GM21576 (cell line): ENCODE results near the gene ZFP36L2.

Source experiments
- ATAC-seq: cut with Tn5 transposase; IDR thresholded peaks from one replicate; pipeline ENCODE4 v1.9.1; 2021; ENCODE audit warnings: mild to moderate bottlenecking, moderate library complexity; ENCODE audit not compliant: unreplicated experiment

ZFP36L2 gene

DNA sequence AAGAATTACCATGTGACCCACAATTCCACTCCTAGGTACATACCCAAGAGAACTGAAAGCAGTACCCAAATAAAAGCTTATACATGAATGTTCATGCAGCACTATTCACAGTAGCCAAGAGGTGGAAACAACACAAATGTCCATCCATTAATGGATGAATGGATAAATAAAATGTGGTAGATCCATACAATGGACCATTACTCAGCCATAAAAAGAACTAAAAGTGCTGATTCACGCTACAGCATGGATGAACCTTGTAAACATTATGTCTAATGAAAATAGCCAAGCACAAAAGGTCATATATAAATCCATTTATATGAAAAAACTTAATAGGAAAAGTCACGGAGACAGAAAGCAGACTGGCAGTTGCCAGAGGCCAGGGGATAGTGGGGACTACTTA, 23.6 kb upstream of the ZFP36L2 start:
- ATAC-seq: no peak

DNA sequence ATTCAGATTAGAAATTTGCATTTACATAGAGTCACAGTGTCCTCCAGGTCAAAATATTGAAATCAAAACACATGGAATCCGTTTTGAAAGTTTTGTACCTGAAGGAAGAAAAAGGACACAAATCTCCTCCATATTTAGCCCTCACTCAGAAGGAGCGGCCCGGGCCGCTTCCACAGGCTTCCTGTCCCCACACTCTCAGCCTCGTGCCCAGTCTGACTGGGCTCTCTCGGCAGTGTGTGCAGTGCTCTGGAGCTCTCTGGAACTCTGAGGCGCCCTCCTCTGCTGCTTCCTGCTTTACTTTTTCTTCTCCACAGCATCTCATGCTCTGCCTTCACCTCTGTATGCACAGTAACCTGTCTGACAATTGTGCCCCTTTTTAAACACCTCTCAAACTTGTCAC, 22.2 kb upstream of the ZFP36L2 start:
- no peak for ATAC-seq

DNA sequence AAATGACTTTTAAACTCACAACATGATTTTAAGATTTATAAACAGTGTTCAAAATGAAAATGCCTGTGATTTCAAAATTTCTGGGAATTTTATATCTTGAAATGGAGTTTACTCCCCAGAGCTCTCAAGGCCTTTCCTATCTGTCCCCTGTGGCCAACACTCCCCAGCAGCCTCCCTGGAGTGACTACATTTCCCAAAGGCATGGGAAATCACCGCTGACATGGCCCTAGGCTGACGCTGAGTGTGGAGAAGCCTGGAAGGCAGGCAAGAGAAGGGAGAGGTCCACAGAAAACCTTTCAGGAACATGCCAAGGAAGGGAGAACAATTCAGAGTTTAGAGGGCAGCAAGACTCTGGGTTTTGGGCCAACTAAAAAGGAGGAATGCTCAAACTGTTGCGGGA, 20.2 kb upstream of the ZFP36L2 start:
- ATAC-seq: no peak

DNA sequence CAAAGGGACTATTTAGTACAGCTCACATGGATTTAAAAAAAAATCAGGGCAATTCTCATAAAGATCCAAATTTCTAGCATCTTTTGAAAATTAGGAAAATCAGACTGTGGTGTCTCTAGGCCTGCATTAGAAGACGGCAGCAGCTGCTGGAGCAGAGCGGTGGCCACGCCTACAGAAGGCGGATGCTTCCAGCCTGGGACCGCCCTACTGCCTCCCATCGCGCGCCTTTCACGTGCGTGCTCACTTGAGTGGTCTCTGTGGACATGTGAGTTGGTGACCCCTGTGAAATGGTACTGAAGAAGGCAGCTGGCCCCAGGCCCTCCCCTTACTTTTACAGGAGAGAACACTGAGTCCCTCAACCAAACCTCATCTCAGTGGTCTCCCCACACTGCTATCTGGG, 15.2 kb upstream of the ZFP36L2 start:
- no peak for ATAC-seq

DNA sequence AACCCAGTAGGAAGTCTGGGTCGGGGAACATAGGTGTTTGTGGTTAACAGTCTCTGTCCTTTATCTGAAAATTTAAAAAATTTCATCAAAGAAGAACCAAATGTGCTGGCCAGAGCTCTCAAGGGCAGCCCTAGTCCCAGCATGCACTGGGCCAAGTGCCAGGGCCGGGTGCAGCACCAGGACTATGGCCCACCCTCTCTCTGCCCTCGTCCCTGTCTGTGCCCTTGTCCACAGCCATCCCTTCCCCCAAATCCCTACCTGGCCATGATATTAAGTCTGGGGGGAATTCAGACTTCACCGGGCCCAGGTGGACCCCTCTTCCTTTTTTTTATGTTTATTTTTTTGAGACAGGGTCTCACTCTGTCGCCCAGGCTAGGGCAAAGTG, 14.4 kb upstream of the ZFP36L2 start:
- ATAC-seq: no peak

DNA sequence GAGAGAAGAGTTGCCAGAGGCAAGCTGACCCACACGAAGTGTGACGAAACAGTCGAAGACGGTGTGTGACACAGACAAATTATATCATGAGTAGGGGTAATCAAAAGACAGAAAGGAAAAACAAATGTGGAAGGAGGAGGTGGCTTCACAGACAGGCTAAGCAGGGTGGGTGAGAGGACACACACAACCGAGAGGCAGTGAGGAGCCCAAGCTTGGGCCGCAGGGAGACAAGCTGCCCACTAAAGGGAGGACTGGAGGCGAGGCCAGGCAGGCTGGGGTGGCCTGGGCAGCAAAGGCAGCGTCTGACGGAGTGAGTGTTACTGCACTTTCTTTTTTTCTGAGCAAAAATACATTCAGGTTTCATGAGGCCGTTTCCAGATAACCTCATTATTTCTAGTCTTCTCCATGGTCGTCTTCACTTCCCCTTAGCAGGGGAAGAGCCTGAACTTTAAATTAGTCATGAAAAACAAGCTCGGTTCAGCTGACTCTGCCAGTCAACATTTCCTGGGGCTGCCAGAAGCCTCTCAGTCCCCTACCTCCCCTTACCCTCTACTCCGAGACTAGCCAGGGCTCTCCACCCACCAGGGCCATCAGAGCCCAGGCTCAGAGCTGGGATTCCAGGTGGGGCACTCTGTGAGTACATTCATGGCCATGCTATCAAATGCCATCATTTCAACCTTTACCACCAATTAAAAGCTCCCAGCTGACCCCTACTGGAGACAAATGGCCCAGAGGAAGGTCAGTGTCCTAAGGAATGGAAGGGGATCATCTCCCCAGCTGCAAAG, 13.8 kb upstream of the ZFP36L2 start:
- ATAC-seq: peak; percentile 56

DNA sequence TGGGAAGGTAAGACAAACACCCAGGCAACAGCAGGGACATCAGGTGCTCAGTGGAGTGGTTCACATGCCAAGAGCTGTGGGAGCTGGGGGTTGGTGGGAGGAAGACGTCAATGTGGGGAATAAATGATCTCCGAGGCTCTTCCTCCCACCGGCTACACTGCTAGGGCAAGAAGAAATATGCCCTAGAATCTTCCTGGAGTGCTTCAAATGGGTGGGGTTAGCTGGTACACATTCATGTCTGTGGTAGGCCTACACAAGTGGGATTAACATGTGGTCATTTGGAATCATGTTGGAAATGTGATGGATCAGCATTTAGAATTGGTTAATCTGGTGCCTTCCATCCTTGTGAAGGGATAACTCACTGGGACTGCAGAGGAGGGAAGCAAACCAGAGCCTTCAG, 12.4 kb upstream of the ZFP36L2 start:
- ATAC-seq: no peak

DNA sequence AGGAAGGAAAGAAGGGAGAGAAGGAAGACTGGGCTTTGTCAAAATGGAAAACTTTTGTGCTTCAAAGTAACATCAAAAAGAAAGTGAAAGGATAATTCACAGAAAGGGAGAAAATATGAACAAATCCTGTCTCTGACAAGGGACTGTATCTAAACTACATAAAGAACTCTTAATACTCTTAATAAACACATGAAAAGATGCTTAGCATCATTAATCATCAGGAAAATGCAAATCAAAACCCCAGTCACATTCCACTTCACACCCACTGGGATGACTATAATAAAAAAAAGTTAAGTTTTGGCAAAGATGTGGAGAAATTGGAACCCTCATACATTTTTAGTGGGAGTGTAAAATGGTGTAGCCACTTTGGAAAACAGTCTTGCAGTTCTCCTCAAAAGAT, 11.8 kb upstream of the ZFP36L2 start:
- ATAC-seq: no peak

DNA sequence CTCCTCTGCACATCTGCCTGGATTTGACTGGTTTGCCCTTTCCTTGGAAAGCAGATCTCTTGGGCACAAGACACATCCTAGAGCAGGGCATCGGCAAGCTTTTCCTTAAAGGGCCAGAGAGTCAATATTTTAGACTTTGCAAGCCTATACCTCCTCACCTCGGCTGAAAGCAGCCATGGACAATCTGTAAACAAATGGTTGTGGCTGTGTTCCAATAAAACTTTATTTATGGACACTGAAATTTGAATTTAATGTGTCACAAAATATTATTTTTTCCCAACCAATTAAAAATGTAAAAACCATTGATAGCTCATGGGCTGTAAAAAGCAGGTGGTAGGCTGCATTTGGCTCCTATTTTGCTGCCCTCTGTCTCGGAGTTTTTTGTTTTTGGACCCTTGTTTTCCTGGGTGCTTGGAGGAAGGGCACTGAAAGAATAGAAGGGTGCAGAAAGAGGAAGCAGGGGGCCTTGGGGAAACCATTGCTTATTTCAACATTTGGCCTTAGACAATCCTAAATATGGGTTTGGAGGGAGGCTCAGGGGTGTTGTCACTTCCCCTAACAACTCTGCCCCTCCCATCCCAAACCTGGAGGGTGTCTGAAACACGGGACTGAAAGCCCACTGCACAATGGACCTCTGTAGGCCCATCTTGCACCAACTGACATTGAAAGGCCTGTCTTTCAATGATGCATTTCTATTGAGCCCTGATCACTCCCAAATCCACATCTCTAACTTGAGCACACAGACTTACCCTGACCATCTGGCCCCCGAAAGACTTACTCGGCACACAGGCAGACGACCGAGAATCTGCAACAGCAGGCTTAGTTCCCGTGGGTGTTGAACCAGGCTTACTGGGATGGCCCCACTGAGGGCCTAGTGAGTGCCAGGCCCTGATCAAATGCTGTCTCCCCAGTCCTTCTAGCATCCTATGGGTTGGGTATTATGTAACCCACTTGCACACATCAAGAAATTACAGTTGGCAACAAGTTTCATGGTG, 7.1 kb upstream of the ZFP36L2 start:
- no peak for ATAC-seq

DNA sequence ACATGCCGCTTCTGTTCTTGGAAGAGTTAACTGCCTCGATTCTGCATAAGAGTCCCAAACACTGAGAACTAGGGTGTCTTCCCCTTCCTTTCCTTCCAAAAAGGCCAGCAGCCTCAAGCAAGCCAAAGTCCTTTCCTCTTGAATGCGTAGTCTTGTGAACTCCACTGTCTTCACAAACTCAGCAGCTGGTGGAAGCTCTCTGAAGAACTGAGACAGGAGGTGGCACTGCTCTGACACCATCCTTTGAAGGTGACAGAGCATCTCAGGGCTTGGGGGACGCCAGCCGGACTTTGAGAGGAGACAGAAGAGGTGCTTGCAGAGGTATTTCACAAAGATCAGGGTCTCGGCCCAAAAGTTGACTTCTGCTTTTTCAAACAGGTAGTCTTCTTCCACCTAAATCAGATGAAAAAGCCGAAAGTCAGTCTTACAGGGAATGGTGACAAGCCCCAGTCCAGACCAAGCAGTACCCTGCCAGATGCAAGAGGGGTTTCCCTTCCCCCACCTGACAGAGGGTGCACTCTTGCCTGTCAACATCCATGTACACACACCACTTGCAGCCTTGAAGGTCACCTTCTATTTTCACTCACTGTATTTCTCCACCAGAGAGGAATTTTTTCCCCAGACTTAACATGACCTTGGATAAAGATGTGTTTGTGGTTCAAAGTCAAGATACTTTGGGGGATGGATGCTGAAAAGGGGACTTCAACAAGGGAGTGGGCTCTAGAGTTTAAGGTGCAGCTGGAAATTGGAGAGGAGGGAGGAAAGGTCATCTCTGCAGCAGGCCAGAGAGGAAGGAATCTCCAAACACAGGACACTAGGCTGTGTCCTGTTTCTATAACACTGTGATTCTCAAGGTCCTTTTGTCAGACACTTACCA, 4.8 kb upstream of the ZFP36L2 start:
- no peak for ATAC-seq

DNA sequence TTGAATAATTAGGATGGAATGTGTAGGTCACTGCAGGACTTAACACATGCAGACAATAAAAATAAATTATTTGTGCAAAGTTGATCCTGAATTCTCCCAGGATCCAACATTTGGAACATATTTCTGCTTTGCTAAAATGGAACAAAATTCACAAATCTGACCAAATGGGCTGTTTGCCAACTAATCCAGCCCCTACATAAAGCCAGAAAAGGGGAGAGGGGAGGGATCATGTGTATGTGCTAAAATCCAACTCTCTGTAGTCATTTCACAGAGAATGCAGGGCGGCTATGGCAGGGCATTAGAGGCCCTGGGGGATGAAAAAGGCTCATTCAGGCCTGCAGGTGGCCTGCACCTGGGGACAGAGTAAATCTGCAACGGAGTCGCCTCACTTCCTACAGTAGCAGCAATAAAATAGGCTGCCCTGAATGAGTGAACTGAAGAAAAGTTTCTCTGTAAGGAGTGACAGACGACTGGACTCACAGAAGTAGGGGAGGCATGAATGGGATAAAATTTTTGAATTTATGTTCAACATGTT, 4.0 kb upstream of the ZFP36L2 start:
- ATAC-seq: no peak

DNA sequence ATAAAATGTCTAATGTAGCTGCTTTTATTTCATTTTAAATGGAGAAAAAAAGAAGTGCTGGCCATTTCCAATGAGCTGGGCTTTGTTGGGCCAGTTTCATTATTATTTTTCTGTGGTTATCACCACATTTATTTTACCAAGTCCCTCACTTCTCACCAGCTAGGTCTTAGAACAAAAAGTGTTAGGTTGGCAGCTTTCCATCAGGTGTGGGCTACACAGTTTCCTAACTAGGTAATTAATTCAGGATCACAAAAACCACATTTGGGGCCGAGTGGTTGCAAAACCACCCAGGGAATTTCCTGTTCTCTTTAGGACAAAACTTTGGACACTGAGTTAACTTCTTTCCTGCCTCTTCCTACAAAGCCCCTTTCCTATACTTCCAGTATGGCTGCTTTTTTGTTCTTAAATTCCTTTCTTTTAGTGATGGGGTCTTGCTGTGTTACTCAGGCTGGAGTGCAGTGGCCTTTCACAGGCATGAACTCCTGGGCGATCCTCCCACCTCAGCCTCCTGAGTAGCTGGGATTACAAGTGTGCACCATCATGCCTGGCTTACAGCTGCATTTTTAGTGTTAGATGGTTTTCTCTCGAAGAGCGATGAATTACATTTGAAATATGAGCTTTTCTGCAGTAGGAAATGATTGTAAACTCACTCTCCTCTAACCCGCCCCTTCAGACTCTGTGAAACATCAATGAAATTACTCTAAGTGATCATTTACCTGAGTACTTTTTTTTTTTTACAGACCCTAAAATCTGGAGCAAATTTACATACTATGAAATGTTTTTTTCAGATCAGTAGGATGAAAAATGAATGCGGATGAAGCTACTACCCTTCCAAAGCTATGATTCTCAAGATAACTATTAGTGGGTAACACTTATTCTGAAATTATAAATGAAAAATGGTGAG, 2.6 kb upstream of the ZFP36L2 start:
- no peak for ATAC-seq

DNA sequence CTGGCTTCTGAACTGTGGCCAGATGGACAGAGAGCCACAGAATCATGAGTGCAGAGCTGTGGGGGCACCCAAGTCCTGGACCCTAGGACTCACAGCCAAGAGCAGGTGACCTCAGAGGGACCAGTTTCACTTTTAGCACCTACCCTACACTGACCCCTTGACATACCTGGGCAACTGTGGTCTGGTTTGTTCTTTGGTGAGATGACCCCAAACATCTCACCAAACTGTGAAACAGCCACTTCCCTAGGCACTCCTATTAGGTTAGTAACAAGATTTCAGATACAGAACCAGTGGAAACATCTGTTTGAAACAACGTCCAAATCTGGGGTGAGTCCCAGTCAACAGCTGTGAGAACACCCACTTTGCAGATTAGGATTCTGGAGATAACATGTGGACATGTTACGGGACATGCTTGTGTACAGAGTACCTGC, 1.9 kb upstream of the ZFP36L2 start:
- ATAC-seq: no peak

DNA sequence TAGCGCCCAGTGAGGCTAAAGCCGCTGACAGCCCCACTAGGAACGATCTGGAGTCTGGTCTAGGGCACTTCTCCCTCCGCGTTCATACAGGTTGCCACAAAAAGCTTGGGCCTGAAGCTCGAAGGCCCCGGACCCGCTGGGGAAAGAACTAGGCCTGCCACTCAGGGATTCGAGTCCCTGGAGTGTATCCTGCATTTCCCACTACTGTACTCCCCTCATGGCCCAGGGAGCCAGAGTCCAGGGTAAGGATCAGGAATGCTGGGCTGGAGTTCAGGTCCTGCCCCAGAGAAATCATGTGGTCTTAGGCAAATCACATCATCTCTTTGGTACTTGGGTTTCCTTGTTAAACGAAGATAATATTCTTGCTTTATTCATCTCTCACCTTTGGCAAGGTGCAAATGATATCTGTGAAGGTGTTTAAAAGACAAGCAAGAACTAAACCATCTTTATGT, 1.4 kb upstream of the ZFP36L2 start:
- no peak for ATAC-seq

DNA sequence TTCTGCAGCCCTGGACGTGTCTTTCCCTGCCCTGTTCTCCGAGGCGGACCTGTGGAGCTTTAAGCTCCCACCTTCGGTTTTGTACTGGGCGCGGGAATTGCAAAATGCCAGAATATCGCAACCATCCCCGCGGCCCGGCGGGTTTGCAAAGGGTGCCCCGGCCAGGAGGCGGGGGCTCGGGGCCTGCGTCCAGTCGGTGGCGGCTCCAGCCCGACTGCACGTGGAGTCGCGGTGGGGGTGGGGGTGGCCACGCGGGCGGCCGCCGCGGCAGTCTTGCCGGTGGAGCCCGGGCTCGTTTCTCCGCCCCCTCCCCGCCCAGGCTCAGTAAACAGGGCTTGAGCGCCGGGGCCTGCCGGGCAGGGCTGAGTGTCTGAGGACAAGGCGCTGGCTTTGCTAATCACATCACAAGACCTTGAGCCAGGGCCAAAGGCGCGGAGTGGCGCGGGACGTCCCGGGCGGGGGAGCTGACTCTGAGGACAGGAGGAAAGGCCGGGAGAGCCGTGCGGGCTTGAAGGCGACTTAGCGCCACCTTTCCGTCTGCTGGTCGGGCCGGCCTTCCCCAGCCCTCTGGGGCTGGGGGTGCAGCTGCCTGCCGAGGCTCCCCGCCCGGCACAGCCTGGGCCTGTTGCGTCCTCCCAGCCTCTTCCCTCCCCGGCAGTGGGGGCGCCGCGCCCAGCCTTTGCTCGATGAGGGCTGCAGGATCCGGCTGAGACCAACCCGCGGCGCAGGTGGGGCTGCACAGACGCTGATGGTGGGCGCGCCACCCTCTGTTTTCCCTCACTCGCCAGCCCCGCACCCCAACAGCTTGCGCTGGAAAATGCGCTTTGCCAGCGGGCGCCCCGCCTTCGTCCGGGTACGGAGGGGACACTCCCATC, 786 bp upstream of the ZFP36L2 start:
- ATAC-seq: no peak

DNA sequence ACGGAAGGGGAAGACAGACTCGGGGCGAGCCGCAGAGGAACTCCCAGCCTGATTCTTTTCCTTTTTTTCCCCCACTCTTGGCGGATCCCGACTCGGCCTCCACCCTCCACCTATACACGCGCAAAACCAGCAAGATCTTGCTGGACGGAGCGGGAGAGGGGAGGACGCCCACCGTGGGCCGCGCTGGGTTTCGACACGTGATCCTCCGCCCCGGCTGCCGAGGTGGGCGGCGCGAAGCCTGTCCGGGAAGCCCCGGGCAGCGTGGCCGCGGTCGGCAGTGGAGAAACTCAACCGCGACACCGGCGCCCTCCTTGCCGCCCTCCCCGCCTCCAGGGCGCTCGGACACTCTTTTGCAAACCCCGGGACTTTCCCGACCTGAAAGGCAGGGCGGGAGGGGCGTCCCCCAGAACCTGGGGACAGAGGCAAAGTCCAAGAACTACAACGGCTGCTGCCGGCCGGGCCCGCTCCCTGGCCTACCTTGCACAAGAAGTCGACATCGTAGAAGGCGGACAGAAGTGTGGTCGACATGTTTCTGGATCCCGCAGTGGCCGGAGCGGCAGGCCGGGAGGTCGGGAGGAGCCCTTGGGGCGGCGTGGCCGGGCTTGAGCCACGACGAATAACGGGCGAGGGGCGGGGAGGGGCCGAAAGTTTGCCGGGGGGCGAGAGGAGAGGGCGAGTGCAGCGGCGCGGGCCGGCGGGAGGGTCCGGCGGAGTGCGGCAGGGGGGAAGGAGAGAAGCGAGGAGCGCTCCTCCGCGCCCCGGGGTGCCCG, 433 bp downstream of the ZFP36L2 start:
- peak; percentile 31 for ATAC-seq

DNA sequence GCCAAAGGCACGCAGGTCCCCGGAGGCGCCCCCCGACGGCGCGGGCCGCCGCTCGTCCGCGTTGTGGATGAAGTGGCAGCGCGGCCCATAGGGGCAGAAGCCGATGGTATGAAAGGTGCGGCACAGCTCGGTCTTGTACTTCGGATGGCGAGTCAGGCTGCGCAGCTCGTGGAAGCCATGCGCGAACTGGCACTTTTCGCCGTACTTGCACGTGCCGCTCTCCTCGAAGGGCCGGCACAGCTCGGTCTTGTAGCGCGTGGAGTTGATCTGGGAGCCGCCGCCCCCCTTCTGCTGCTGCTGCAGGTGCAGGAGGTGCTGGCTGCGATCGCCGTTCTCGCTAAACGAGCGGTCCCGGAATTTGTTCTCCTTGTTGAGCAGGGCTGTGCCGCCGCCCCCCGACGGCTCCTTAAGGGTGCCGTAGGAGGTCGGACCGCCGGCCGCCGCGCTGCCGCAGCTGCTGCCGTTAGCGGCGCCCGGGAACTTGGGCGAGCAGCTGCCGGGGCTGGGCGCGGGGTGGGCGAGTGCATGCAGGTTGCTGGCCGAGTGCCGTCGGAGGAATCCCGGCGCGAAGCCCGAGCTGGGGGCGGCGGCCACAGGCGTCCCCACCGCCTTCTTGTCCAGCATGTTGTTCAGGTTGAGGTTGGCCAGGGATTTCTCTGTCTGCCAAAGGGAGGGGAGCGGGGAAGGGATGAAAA, 1.2 kb downstream of the ZFP36L2 start:
- no peak for ATAC-seq
